Adipocyte (in vitro differentiated cells): ENCODE data around the gene DAB1.
"Not testable (repeated sequence)": the region's sequence is repeated elsewhere in the genome, so short reads cannot be mapped to it uniquely, and the experiment has no call there.

Source experiments
- DNase-seq: peaks from one replicate; pipeline ENCODE4 v3.0.0-alpha.2; 2015; ENCODE audit warnings: low read depth
- H3K27me3 ChIP-seq: replicated peaks from 2 replicates; pipeline ENCODE4 v1.7.0; 2013; ENCODE audit warnings: mild to moderate bottlenecking, low read length, moderate library complexity; ENCODE audit not compliant: control insufficient read depth, insufficient read depth
- H3K36me3 ChIP-seq: 2 replicates; pipeline ENCODE4 v1.7.0; 2013; ENCODE audit warnings: low read length, mild to moderate bottlenecking, moderate library complexity; ENCODE audit not compliant: control insufficient read depth, insufficient read depth, severe bottlenecking
- H3K4me1 ChIP-seq: 2 replicates; pipeline ENCODE4 v1.7.0; 2013; ENCODE audit warnings: mild to moderate bottlenecking, low read length, moderate library complexity; ENCODE audit not compliant: control insufficient read depth, insufficient read depth
- H3K4me3 ChIP-seq: 2 replicates; pipeline ENCODE4 v1.7.0; 2013; ENCODE audit warnings: mild to moderate bottlenecking, low read length, moderate library complexity
- H3K9ac ChIP-seq: 2 replicates; pipeline ENCODE4 v1.7.0; 2013; ENCODE audit warnings: mild to moderate bottlenecking, low read length, moderate library complexity
- H3K9me3 ChIP-seq: 2 replicates; pipeline ENCODE4 v1.7.0; 2013; ENCODE audit warnings: mild to moderate bottlenecking, low read length, moderate library complexity; ENCODE audit not compliant: control insufficient read depth

Gene DAB1

GRCh38 chr1:57238233-57238781 lies 185.6 kb downstream of the DAB1 start:
- Histone ChIP-seq H3K9me3 (no peaks in the 10 kb centered on the region), H3K36me3 (no peaks in the 10 kb centered on the region), H3K4me1 (no peaks in the 10 kb centered on the region), H3K27me3 (no peaks in the 10 kb centered on the region), H3K4me3 (no peak overlapping the region), H3K9ac (no peak overlapping the region)
- no peak for DNase-seq

GRCh38 chr1:57235730-57236510 lies 187.9 kb downstream of the DAB1 start:
- Histone ChIP-seq H3K9me3 (no peaks in the 10 kb centered on the region), H3K4me1 (no peaks in the 10 kb centered on the region), H3K36me3 (no peaks in the 10 kb centered on the region), H3K9ac (no peak overlapping the region), H3K27me3 (no peaks in the 10 kb centered on the region), H3K4me3 (no peak overlapping the region)
- DNase-seq: no peak

GRCh38 chr1:57234459-57234858 lies 189.4 kb downstream of the DAB1 start:
- no peak for DNase-seq
- Histone ChIP-seq H3K36me3 (no peaks in the 10 kb centered on the region), H3K4me1 (peaks cover 4% of the 10 kb centered on the region), H3K27me3 (no peaks in the 10 kb centered on the region), H3K9ac (no peak overlapping the region), H3K9me3 (no peaks in the 10 kb centered on the region), H3K4me3 (no peak overlapping the region)

GRCh38 chr1:57232500-57232899 lies 191.4 kb downstream of the DAB1 start:
- DNase-seq: no peak
- H3K36me3 ChIP-seq: no peaks in the 10 kb centered on the region

GRCh38 chr1:57229998-57230397 lies 193.9 kb downstream of the DAB1 start:
- Histone ChIP-seq H3K4me1 (peaks cover 5% of the 10 kb centered on the region), H3K9ac (no peak overlapping the region), H3K27me3 (no peaks in the 10 kb centered on the region), H3K36me3 (no peaks in the 10 kb centered on the region), H3K9me3 (no peaks in the 10 kb centered on the region), H3K4me3 (no peak overlapping the region)
- no peak for DNase-seq

More at GRCh38 chr1:57232500-57232899, 191.4 kb downstream of the DAB1 start:
- peaks cover 5% of the 10 kb centered on the region for H3K4me1 ChIP-seq
- H3K27me3 ChIP-seq: no peaks in the 10 kb centered on the region
- no peak overlapping the region for H3K9ac ChIP-seq
- H3K9me3 ChIP-seq: no peaks in the 10 kb centered on the region
- no peak overlapping the region for H3K4me3 ChIP-seq

GRCh38 chr1:57229076-57229475 lies 194.8 kb downstream of the DAB1 start:
- no peaks in the 10 kb centered on the region for H3K36me3 ChIP-seq
- no peaks in the 10 kb centered on the region for H3K27me3 ChIP-seq
- H3K9ac ChIP-seq: no peak overlapping the region
- DNase-seq: no peak
- peaks cover 5% of the 10 kb centered on the region for H3K4me1 ChIP-seq
- H3K9me3 ChIP-seq: no peaks in the 10 kb centered on the region
- H3K4me3 ChIP-seq: no peak overlapping the region

- Histone ChIP-seq H3K36me3 (no peaks in the 10 kb centered on the region), H3K9ac (no peak overlapping the region), H3K4me1 (peaks cover 5% of the 10 kb centered on the region), H3K27me3 (no peaks in the 10 kb centered on the region), H3K4me3 (no peak overlapping the region), H3K9me3 (no peaks in the 10 kb centered on the region)
- DNase-seq: no peak
Measured at GRCh38 chr1:57222801-57223200, 201.1 kb downstream of the DAB1 start.

- Histone ChIP-seq H3K36me3 (no peaks in the 10 kb centered on the region), H3K27me3 (no peaks in the 10 kb centered on the region), H3K9ac (no peak overlapping the region), H3K4me1 (peaks cover 5% of the 10 kb centered on the region), H3K9me3 (no peaks in the 10 kb centered on the region), H3K4me3 (no peak overlapping the region)
- DNase-seq: no peak
Measured at GRCh38 chr1:57222307-57222706, 201.6 kb downstream of the DAB1 start.

- H3K9me3 ChIP-seq, H3K9ac ChIP-seq, DNase-seq, H3K27me3 ChIP-seq, H3K36me3 ChIP-seq, H3K4me1 ChIP-seq, H3K4me3 ChIP-seq: not testable (repeated sequence)
Measured at GRCh38 chr1:57220905-57221304, 203.0 kb downstream of the DAB1 start.

GRCh38 chr1:57218487-57219079 lies 205.3 kb downstream of the DAB1 start:
- Histone ChIP-seq H3K36me3 (no peaks in the 10 kb centered on the region), H3K9ac (no peak overlapping the region), H3K4me1 (peaks cover 5% of the 10 kb centered on the region), H3K27me3 (no peaks in the 10 kb centered on the region), H3K9me3 (no peaks in the 10 kb centered on the region), H3K4me3 (no peak overlapping the region)
- DNase-seq: no peak

GRCh38 chr1:57217905-57218304 lies 206.0 kb downstream of the DAB1 start:
- Histone ChIP-seq H3K27me3 (no peaks in the 10 kb centered on the region), H3K36me3 (no peaks in the 10 kb centered on the region), H3K4me1 (peaks cover 5% of the 10 kb centered on the region), H3K9ac (no peak overlapping the region), H3K4me3 (no peak overlapping the region), H3K9me3 (no peaks in the 10 kb centered on the region)
- DNase-seq: no peak
